NCI-H1048 (cell line): ENCODE data around the gene APPL1.
A peak's percentile ranks its signal among the peaks of the same experiment; 100 is the strongest.

ENCODE experiments used
- DNase-seq: peaks from one replicate; lab custom pipeline; 2025; lab: John Stamatoyannopoulos, UW

Gene APPL1

DNA sequence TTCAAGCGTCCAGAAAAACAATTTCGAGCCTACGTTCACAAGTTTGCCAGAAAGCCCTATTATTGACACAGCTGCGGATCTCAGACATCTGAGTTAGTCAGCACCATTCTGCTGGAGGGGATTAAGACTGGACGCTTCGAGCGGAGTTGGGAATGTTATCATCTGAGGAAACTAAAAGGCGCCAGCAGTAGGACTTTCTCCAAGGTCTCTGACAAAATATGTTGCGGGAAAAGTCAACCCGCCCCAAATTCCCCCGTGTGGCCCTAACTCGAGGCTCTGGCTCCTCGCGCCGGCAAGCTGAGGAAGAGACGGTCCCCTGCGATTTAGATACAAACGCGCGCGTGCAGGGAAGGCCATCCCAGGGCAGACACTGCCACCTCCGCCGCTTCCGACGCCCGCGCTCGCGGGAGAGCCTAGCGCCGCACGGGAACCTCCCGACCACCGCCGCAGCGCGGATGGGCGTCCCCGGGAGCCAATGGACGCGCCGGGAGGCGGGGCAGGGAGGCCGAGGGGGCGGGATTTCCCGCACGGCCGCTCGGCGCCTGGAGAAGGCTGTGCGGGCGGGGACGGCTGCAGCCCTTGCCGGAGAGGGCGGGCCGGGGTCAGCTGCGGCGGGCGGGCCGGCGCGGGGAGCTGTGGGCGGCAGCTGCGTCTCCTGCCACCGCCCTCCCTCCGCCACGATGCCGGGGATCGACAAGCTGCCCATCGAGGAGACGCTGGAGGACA is at the start of gene APPL1:
Gene APPL1, plus strand, starts transcription at position 526 of the 726 bp plus-strand sequence. Its CDS starts 155 bp downstream, at position 681.
- DNase-seq: peak; percentile 65

- DNase-seq: no peak
Observed at GRCh38 chr3:57179580-57180410, 47.7 kb upstream of the APPL1 start.

DNA sequence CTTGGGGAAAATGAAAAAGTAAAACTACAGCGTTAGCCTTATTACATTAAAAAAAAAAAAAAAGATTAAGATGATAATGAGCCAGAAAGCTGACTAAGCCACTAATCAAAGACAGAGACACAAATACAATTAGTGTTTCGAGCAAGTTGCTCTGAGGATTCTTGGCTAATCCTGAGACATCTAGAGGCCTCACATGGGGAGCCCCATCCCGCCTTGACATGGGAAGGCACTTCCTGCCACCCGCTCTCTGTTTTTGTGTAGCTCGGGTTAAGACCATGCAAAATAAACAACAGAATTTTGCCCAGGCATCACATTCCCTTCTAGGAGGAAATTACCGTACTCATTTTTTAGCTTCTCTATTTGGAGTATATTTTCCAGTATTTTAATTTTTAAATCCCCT is 43.0 kb upstream of the APPL1 start:
- DNase-seq: no peak

GRCh38 chr3:57192028-57192427 is 35.5 kb upstream of the APPL1 start:
- DNase-seq: no peak

- no peak for DNase-seq
Observed at GRCh38 chr3:57194641-57195040, 32.9 kb upstream of the APPL1 start.

GRCh38 chr3:57199895-57200297 is 27.6 kb upstream of the APPL1 start, which contains the start of gene HESX1:
Gene HESX1, minus strand, starts transcription at chr3:57199978. Its CDS starts 60 bp downstream, at chr3:57199918.
- no peak for DNase-seq

- DNase-seq: no peak
Observed at GRCh38 chr3:57206423-57206822, 21.1 kb upstream of the APPL1 start.

DNA sequence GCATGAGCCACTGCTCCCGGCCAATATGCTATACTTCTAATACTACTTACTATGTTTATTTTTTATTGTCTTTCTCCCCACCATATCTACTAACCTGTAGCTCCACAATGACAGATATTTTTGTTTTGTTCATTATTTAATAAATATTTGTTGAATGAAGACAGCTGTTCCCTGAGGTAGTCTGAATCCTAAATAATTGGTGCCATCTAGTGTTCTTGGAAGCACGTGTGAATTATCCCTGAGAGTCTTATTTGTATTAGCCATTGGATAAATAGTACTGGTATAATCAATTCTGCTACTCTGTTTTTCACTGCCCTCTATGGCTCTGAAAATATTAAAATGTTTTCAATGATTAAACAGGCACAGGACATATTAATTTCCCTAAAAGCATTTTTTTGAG is 5.6 kb upstream of the APPL1 start:
- DNase-seq: no peak

GRCh38 chr3:57224856-57225255 is 2.7 kb upstream of the APPL1 start:
- DNase-seq: no peak

DNA sequence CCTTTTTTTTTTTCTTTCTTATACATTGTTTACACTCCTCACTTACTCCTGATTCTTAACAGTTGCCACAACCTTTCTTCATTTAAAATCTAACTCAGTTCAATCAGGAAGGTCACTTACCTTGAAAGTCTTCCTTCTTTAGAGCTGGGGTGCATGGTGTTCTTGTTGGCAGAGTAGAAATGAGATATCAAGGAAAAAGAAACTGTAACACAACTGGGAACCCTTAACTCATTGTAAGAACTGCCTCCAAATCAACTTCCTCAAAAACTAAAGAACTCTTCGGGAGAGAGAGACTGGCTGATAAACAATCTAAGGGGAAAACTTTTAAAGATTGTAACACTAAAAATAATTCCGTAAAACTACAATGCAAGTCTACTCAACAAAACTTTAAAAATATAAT is 1.4 kb upstream of the APPL1 start:
- no peak for DNase-seq

DNA sequence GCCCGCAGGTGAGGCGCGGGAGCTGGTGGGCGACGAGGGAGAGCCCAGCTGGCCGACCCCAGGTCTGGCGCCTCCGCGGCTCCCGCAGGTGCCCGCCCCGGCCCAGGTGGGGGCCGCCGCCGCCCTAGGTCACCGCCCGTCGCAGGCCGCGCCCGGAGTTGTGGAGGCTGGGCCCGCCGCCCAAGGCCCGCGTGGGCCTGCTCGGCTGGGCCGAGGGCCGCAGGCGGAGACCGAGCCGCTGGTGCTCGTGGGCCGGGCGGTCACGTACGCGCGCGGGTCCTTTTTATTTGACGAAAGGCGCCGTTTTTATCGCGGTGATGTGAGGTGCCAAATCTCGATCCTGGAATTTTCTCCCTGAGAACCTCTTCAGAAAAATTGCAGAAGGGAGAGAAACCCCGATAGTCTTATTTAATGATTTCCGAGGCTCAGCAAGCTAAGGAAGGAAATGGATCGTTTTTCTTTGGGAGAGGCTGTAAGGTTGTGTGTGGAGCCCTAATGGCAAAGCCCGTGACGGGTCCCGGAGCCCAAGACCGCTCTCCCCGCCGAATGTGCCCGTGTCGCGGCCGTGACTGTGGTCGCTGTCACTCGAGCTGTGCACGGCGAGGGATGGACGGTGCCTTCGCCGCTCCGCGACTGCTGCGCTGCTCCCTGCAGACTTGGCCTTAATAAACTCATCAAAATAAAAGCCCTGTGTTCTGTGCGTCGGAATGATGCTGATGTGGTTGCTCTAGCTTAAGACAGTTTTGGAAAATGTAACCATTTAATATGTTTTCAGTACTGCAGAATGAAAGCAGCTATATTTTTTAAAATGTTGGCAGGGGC is 612 bp downstream of the APPL1 start:
- peak; percentile 21 for DNase-seq

GRCh38 chr3:57230006-57230405 is 2.5 kb downstream of the APPL1 start:
- DNase-seq: no peak

GRCh38 chr3:57233799-57234198 is 6.3 kb downstream of the APPL1 start:
- no peak for DNase-seq

GRCh38 chr3:57234613-57235575 is 7.4 kb downstream of the APPL1 start:
- no peak for DNase-seq

GRCh38 chr3:57244946-57245345 is 17.4 kb downstream of the APPL1 start:
- no peak for DNase-seq

- DNase-seq: no peak
Observed at GRCh38 chr3:57252404-57252803, 24.9 kb downstream of the APPL1 start.

DNA sequence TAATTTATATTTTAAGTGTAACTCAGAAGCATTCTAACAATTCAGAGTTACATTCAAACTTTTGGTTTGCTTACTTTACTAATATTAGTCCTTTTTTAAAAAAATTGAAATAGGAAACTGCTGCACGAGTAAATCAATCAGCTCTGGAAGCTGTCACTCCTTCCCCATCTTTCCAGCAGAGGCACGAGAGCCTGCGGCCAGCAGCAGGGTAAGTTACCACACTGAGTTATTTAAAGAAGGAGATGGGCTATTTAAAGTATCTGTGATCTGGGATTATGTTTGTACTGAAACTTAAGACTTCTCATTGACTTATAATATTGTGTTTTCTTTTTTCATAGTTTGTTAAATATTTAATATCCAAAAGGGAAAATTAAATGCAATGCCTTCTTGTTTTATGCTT is 29.3 kb downstream of the APPL1 start:
- DNase-seq: no peak

- no peak for DNase-seq
Observed at GRCh38 chr3:57257678-57258077, 30.1 kb downstream of the APPL1 start.

GRCh38 chr3:57261119-57261518 is 33.6 kb downstream of the APPL1 start:
- no peak for DNase-seq

GRCh38 chr3:57261929-57262328 is 34.4 kb downstream of the APPL1 start:
- no peak for DNase-seq

DNA sequence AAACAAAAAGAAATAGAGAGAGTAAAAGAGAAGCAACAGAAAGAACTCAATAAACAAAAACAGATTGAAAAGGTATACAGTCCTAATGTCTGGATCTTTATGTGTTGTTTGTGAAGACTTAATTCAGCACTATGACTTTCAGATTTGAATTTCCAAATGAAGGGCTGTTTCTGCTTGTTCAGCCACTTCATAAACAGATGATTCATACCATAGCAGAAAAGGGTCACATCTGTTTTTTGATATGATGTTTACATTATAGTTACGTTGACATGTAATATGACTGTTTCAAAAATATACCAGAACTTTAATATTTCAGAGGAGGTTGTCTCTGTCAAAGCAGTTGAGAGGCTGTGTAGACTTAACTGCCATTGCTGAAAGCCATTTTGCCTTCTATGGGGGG is 40.9 kb downstream of the APPL1 start:
- no peak for DNase-seq
